SK-N-SH (cell line): ENCODE results near the gene CDC42EP3. TPM values are rescaled to one million over a fixed set of nuclear protein-coding genes. Genes with fewer than 3 reads are reported as not detected.
A peak's percentile ranks its signal among the peaks of the same experiment; 100 is the strongest.

Experiments used
- CTCF ChIA-PET: fragments of 300-600, 350-600 bp; formaldehyde crosslinking; extraction: SDS; loops from one replicate; lab custom pipeline; 2021; lab: Yijun Ruan, JAX
- POLR2A ChIA-PET: fragments of 350-600 bp; sonication (Branson Sonifier 250); formaldehyde crosslinking; extraction: SDS; loops from one replicate; lab custom pipeline; 2020; ENCODE audit warnings: antibody characterized with exemption, inconsistent platforms; lab: Yijun Ruan, JAX
- DNase-seq: peaks from one replicate; pipeline ENCODE4 v3.0.0; 2012
- H2AFZ ChIP-seq: fragments of 200-600 bp; sonication (generic); 2 replicates; pipeline ENCODE4 v1.8.1; 2016; ENCODE audit warnings: antibody characterized with exemption, mild to moderate bottlenecking, low read depth
- H3F3A ChIP-seq: fragments of 200-600 bp; sonication (generic); replicated peaks from 2 replicates; pipeline ENCODE3; 2016; ENCODE audit warnings: antibody characterized with exemption, mild to moderate bottlenecking; ENCODE audit not compliant: insufficient read depth
- H3K27ac ChIP-seq, 2 experiments: fragments of 200-500 bp in 1 of 2; fragments of 200-600 bp in 1 of 2; sonication (Bioruptor generic) in 1 of 2; sonication (generic), shearing (Covaris generic) in 1 of 2; 2 replicates each; pipeline versions ENCODE4 v1.5.1 to v1.6.1; 2014 to 2016; ENCODE audit warnings: low read depth in 2 of 2, inconsistent platforms in 1 of 2, low read length in 1 of 2, mild to moderate bottlenecking in 1 of 2, mixed read lengths in 1 of 2
- H3K27me3 ChIP-seq: fragments of 200-600 bp; sonication (generic), shearing (Covaris generic); 2 replicates; pipeline ENCODE4 v1.6.1; 2016; ENCODE audit warnings: mixed run types; ENCODE audit not compliant: insufficient read depth
- H3K36me3 ChIP-seq, 2 experiments: fragments of 200-500 bp in 1 of 2; fragments of 200-600 bp in 1 of 2; sonication (Bioruptor generic) in 1 of 2; sonication (generic) in 1 of 2; replicated peaks in 1 of 2; 2 replicates each; pipeline versions ENCODE3 to v1.5.1; 2014 to 2016; ENCODE audit warnings: low read length in 1 of 2, mild to moderate bottlenecking in 1 of 2; ENCODE audit not compliant: insufficient read depth in 2 of 2, control insufficient read depth in 1 of 2
- H3K4me1 ChIP-seq, 2 experiments: fragments of 200-500 bp in 1 of 2; fragments of 200-600 bp in 1 of 2; sonication (Bioruptor generic) in 1 of 2; sonication (generic), shearing (Covaris generic) in 1 of 2; 2 replicates each; pipeline versions ENCODE4 v1.5.1 to v1.6.1; 2014 to 2016; ENCODE audit warnings: low read depth in 1 of 2, low read length in 1 of 2, mixed run types in 1 of 2; ENCODE audit not compliant: insufficient read depth in 2 of 2, control insufficient read depth in 1 of 2
- H3K4me2 ChIP-seq: fragments of 200-600 bp; sonication (generic), shearing (Covaris generic); 2 replicates; pipeline ENCODE4 v1.6.1; 2017; ENCODE audit warnings: mixed run types
- H3K4me3 ChIP-seq, 2 experiments: fragments of 200-500 bp in 1 of 2; fragments of 200-600 bp in 1 of 2; sonication (Bioruptor generic) in 1 of 2; sonication (generic), shearing (Covaris generic) in 1 of 2; 2 replicates each; pipeline versions ENCODE4 v1.5.1 to v1.8.1; 2014 to 2016; ENCODE audit warnings: low read depth in 2 of 2, inconsistent platforms in 1 of 2, low read length in 1 of 2, mild to moderate bottlenecking in 1 of 2, mixed read lengths in 1 of 2, moderate library complexity in 1 of 2
- H3K79me2 ChIP-seq: fragments of 200-600 bp; sonication (generic); 2 replicates; pipeline ENCODE4 v1.8.1; 2017; ENCODE audit warnings: mild to moderate bottlenecking; ENCODE audit not compliant: insufficient read depth
- H3K9ac ChIP-seq: fragments of 200-600 bp; sonication (generic); 2 replicates; pipeline ENCODE4 v1.6.1; 2017; ENCODE audit warnings: mixed run types
- H3K9me2 ChIP-seq: fragments of 200-600 bp; sonication (generic); 2 replicates; pipeline ENCODE4 v1.6.1; 2017; ENCODE audit warnings: mixed run types
- H3K9me3 ChIP-seq: fragments of 200-600 bp; sonication (generic); 2 replicates; pipeline ENCODE4 v1.6.1; 2017; ENCODE audit warnings: mixed run types, mild to moderate bottlenecking, moderate library complexity
- H4K20me1 ChIP-seq: fragments of 200-600 bp; sonication (generic); 2 replicates; pipeline ENCODE4 v1.6.1; 2017; ENCODE audit warnings: mild to moderate bottlenecking, mixed run types; ENCODE audit not compliant: insufficient read depth
- CHD2 ChIP-seq: fragments of 150-350 bp; IDR thresholded peaks from 2 replicates; pipeline ENCODE4 v1.6.1; 2018; ENCODE audit warnings: low read length; ENCODE audit not compliant: partially characterized antibody
- ELF1 ChIP-seq: IDR thresholded peaks from 2 replicates; pipeline ENCODE4 v1.4.0; 2012
- FOXJ3 ChIP-seq: sonication (generic); formaldehyde crosslinking; IDR thresholded peaks from 2 replicates; pipeline ENCODE4 v1.5.1; 2020; ENCODE audit warnings: mild to moderate bottlenecking, missing genetic modification reagents
- FOXM1 ChIP-seq: IDR thresholded peaks from 2 replicates; pipeline ENCODE4 v1.4.0; 2012; ENCODE audit warnings: low read depth, mild to moderate bottlenecking
- GATA2 ChIP-seq: sonication (generic); formaldehyde crosslinking; IDR thresholded peaks from 2 replicates; pipeline ENCODE4 v1.5.0; 2020; ENCODE audit warnings: mild to moderate bottlenecking, missing genetic modification reagents
- MEF2A ChIP-seq: IDR thresholded peaks from 2 replicates; pipeline ENCODE4 v1.4.0; 2012; ENCODE audit warnings: low read depth, borderline replicate concordance
- MXI1 ChIP-seq: IDR thresholded peaks from 2 replicates; pipeline ENCODE4 v1.6.1; 2012; ENCODE audit warnings: mild to moderate bottlenecking, low read depth, low read length, improper control_type of control experiment
- POLR2AphosphoS5 ChIP-seq: IDR thresholded peaks from 2 replicates; pipeline ENCODE4 v1.6.1; 2012; ENCODE audit warnings: low read depth, low read length
- RAD21 ChIP-seq: IDR thresholded peaks from 2 replicates; pipeline ENCODE4 v1.6.1; 2012; ENCODE audit warnings: mild to moderate bottlenecking, low read length
- RCOR1 ChIP-seq: fragments of 150-350 bp; IDR thresholded peaks from 2 replicates; pipeline ENCODE4 v1.6.1; 2017; ENCODE audit warnings: antibody characterized with exemption, low read length
- REST ChIP-seq: IDR thresholded peaks from 2 replicates; pipeline ENCODE4 v1.6.1; 2012; ENCODE audit warnings: mild to moderate bottlenecking, low read depth, low read length, moderate library complexity
- RFX5 ChIP-seq: IDR thresholded peaks from 2 replicates; pipeline ENCODE4 v1.6.1; 2012; ENCODE audit warnings: mild to moderate bottlenecking, improper control_type of control experiment, low read length
- RXRA ChIP-seq: IDR thresholded peaks from 2 replicates; pipeline ENCODE4 v1.4.0; 2012; ENCODE audit warnings: low read depth, mild to moderate bottlenecking, borderline replicate concordance
- TAF1 ChIP-seq: IDR thresholded peaks from 2 replicates; pipeline ENCODE4 v1.6.1; 2012; ENCODE audit warnings: low read depth, mild to moderate bottlenecking, low read length, moderate library complexity, borderline replicate concordance
- TCF12 ChIP-seq: IDR thresholded peaks from 2 replicates; pipeline ENCODE4 v1.4.0; 2012
- WGBS: methylation state at CpG from one replicate; pipeline ENCODE4 v1.1.6; 2017; ENCODE audit warnings: low lambda C conversion rate; 5-methylcytosine and 5-hydroxymethylcytosine counted together
- polyA plus RNA-seq, 3 experiments: library from polyadenylated mRNA; depleted of rRNA; stranded (reverse); fragments of >200 nt; gene quantifications; 2 replicates each; pipeline ENCODE4 v1.2.3, GENCODE V29; 2012

The CDC42EP3 gene
- polyA plus RNA-seq, 1 of the 3 experiments (the other 2 are of a cell fraction) = 87.5 TPM

- DNase-seq = peak; percentile 70
- Histone ChIP-seq H3K9ac (peak overlapping the region; percentile 1; the same call in 1 of the 2 replicates), H3K9me2 (no peaks in the 10 kb centered on the region)
- TF ChIP-seq TCF12 (0 out of 2 replicates have a peak, but pooled peaks have one; percentile 2), FOXM1 (no peak), CHD2 (peak; percentile 40), FOXJ3 (CRISPR knock-in tag) (no peak), MXI1 (peak; percentile 67; the same call in 1 of the 2 replicates), RCOR1 (peak; percentile 46; the same call in 1 of the 2 replicates), RAD21 (peak; percentile 5), GATA2 (CRISPR knock-in tag) (peak; percentile 84)
- TF ChIP-seq, all 33 proteins: peak for 6
- CTCF ChIA-PET = interaction anchor here (0.7 to 4.3 kb wide), 8 partner anchors 7 to 270 kb away, joined by 3 to 37 read pairs (median 4); no protein-coding TSS in a partner anchor
- Histone ChIP-seq H3K4me3 (peak overlapping the region in 1 of 2 experiments; percentile 100; a peak in 2 of 4 replicates), H3K4me2 (peak overlapping the region; percentile 86), H3K79me2 (peaks cover 100% of the 10 kb centered on the region), H4K20me1 (peaks cover 98% of the 10 kb centered on the region), H3F3A (peaks cover 17% of the 10 kb centered on the region), H3K4me1 (peaks cover 45 to 64% of the 10 kb centered on the region in 2 experiments), H3K27ac (peak overlapping the region; percentile 34 to 90), H3K9me3 (no peaks in the 10 kb centered on the region), H3K36me3 (peaks cover 70 to 79% of the 10 kb centered on the region in 2 experiments), H3K27me3 (no peaks in the 10 kb centered on the region), H2AFZ (no peak overlapping the region)
- POLR2A ChIA-PET = interaction anchor here (0.6 to 2.1 kb wide), 9 partner anchors 9 to 361 kb away, joined by 3 to 14 read pairs (median 4); no protein-coding TSS in a partner anchor
- 53% methylated on average over 11 of the region's 11 CpGs for WGBS
Observed at GRCh38 chr2:37665604-37666362, 5.7 kb downstream of the CDC42EP3 start.

GRCh38 chr2:37665043-37665442, 6.4 kb downstream of the CDC42EP3 start:
- Histone ChIP-seq H3K27ac (peak overlapping the region; percentile 34 to 90; a peak in 3 of 4 replicates), H3F3A (peaks cover 20% of the 10 kb centered on the region), H3K4me3 (no peak overlapping the region), H4K20me1 (peaks cover 100% of the 10 kb centered on the region), H3K9me3 (no peaks in the 10 kb centered on the region), H3K4me1 (peaks cover 52 to 64% of the 10 kb centered on the region in 2 experiments), H3K9ac (no peak overlapping the region), H3K27me3 (no peaks in the 10 kb centered on the region), H3K79me2 (peaks cover 100% of the 10 kb centered on the region), H3K4me2 (peak overlapping the region; percentile 86), H3K9me2 (no peaks in the 10 kb centered on the region), H2AFZ (no peak overlapping the region), H3K36me3 (peaks cover 76 to 86% of the 10 kb centered on the region in 2 experiments)
- ChIA-PET POLR2A (interaction anchor here (0.6 to 2.1 kb wide), 6 partner anchors 8 to 361 kb away, joined by 3 to 14 read pairs (median 5); no protein-coding TSS in a partner anchor), CTCF (interaction anchor here (0.9 to 4.3 kb wide), 5 partner anchors 37 to 269 kb away, joined by 3 to 37 read pairs (median 5); no protein-coding TSS in a partner anchor)
- no peak for DNase-seq
- 95% methylated on average over 2 of the region's 2 CpGs for WGBS
- TF ChIP-seq POLR2AphosphoS5 (no peak), GATA2 (CRISPR knock-in tag) (no peak), FOXJ3 (CRISPR knock-in tag) (no peak), RFX5 (no peak), ELF1 (no peak), MEF2A (no peak), REST (no peak), RXRA (no peak), TAF1 (no peak)
